Mucosa of descending colon (tissue), 3 donors: ENCODE measurements around the gene KCNQ1OT1. TPM values are rescaled to one million over a fixed set of nuclear protein-coding genes. Genes with fewer than 3 reads are reported as not detected.

Experiments used
- ATAC-seq: fragments of 200-7000 bp; cut with Tn5 transposase; one replicate; pipeline ENCODE4 v1.9.1; 2020; ENCODE audit warnings: mild to moderate bottlenecking, moderate library complexity
- DNase-seq, 3 donors: peaks; one replicate each; pipeline ENCODE4 v3.0.0-alpha.2; 2020
- H3K36me3 ChIP-seq: fragments of 200-600 bp; one replicate; pipeline ENCODE4 v1.8.0; 2021; ENCODE audit warnings: low read depth, mild to moderate bottlenecking
- H3K4me1 ChIP-seq: fragments of 200-600 bp; one replicate; pipeline ENCODE4 v1.8.0; 2021; ENCODE audit warnings: low read depth, mild to moderate bottlenecking
- H3K4me3 ChIP-seq: fragments of 200-600 bp; one replicate; pipeline ENCODE4 v1.8.0; 2021; ENCODE audit warnings: mild to moderate bottlenecking
- H3K9me3 ChIP-seq: fragments of 200-600 bp; one replicate; pipeline ENCODE4 v1.8.0; 2021; ENCODE audit warnings: mild to moderate bottlenecking
- intact Hi-C, 2 donors: fragments of 100-400 bp; cut with DNase I in 1 of 2; cut with micrococcal nuclease in 1 of 2; formaldehyde crosslinking; loops; one replicate each; pipeline versions ENCODE4 v1.11.0 to v1.11.1; 2022; cut with DNase I, micrococcal nuclease
- total RNA-seq, 3 donors: library from RNA; stranded (reverse); fragmentation: NEBNext Ultra II Directional in 2 of 3; extraction: Animal tissue kit (Norgen Biotek cat#: 25700) in 2 of 3; gene quantifications; one replicate each; pipeline versions ENCODE4 v1.2.1 to v1.2.4, GENCODE V29; 2021 to 2023
- TF ChIP-seq, protein P1 (sequence below): fragments of 200-600 bp; IDR thresholded peaks from one replicate; pipeline ENCODE4 v1.8.0; 2022; ENCODE audit warnings: antibody characterized with exemption, mild to moderate bottlenecking
- donor health status: DM: no; HTN: no; CAD: no; lungs with moderate emphysema.
- donor health status: DM: no; HTN: no; CAD: no.
- donor health status: DM: no; HTN: yes; CAD: no.

KCNQ1OT1 gene
- total RNA-seq, 3 donors from 2014 or later, result 1.5 to 1.7 (median 1.7) TPM

DNA sequence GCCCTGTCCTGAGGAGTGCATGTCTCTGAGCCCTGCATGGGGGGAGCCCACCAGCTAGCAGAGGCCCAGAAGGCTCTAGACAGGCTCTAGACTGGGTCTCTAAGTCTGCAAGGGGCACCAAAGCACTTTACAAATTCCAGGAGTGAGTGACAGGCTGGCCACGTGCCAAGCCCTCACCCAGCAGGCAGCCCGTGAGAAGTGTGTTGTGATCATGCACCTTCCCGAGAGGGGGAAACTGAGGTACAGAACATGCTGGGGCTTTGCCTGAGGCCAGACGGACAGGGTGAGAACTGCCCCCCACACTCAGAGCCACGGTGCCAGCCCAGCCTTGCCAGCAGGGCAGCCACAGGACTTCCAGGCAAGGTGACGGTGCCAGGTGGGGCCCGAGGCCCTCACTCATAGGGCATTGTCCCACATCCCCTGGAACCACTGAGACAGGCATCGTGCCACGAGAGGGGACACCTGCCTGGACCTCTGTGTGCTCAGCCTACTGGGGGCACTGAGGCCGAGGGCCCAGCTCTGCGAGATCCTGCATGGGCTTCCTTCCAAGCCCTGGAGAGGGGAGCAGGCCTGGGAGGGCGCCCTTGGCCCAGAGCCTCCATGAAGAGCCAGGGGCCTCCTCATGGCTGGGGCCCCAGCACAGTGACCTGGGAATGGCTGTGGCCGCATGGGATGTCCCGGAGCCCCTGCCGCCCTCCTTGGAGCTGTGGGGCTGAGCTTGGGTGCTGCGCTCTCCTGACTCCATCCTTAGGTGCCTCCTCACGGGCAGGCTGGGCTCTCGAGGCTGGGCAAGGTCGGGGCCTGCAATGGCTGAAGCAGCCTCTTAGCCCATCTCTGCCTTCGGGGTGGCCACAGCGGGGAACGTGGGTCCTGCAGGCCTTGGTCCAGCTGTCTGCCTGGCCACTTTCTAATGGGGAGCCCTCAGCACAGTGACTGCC, 121.5 kb downstream of the KCNQ1OT1 start:
- H3K4me1 ChIP-seq, result peaks cover 13% of the 10 kb centered on the region
- DNase-seq (peak in 2 of 3 donors; percentile 35 to 46), ATAC-seq (no peak)
- H3K36me3 ChIP-seq, result no peaks in the 10 kb centered on the region
- H3K9me3 ChIP-seq, result no peaks in the 10 kb centered on the region
- intact Hi-C loops, result no loop called here
- H3K4me3 ChIP-seq, result no peak overlapping the region
- TF ChIP-seq, protein P1, sequence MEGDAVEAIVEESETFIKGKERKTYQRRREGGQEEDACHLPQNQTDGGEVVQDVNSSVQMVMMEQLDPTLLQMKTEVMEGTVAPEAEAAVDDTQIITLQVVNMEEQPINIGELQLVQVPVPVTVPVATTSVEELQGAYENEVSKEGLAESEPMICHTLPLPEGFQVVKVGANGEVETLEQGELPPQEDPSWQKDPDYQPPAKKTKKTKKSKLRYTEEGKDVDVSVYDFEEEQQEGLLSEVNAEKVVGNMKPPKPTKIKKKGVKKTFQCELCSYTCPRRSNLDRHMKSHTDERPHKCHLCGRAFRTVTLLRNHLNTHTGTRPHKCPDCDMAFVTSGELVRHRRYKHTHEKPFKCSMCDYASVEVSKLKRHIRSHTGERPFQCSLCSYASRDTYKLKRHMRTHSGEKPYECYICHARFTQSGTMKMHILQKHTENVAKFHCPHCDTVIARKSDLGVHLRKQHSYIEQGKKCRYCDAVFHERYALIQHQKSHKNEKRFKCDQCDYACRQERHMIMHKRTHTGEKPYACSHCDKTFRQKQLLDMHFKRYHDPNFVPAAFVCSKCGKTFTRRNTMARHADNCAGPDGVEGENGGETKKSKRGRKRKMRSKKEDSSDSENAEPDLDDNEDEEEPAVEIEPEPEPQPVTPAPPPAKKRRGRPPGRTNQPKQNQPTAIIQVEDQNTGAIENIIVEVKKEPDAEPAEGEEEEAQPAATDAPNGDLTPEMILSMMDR, result no peak

DNA sequence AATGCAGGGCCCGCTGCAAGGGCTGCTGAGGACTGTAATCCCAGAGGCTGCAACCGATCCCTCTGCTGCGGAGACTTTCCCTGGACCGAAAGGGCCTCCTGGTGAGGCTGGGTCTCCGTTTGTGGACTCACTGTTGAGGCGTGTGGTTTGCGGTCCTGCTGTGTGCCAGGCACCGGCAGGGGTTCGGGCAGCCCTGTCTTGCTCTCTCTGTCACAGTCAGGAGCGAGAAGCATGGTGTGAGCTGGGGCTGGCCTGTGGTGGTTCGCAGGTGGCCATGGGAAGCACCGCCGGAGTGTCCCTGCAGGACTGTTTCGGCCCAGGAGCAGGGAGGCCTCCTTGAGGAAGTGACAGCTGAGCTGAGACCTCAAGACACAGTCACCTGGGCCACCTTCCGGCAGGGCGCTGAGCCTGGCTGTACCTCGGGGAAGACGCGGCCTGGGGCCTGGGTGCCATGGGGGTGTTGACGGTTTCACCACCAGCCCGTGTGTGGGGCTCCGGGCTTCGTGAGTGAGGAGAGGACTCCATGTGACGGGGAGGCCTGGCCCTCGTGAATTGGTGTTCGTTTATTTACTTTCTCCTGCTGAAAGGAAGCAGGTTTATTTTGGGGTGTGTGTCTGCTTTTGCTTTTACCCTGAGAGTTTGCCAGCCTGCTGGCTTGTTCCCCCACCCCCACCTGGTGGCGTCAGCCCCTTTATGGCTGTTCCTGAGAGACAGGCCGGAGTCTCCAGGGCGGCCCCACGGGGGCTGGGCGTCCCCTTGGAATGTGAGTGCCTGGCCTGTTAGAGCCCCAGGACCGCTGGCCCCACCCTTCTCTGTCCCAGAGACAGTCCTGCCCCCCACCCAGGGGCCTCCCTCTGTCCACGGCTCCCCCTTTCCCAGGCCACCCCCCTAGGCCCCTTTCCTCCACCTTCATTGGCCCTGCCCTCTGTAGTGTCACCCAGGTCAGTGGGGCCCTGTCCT, 122.5 kb downstream of the KCNQ1OT1 start:
- peak; percentile 47 to 69 (median 63) for DNase-seq
- H3K4me3 ChIP-seq, result no peak overlapping the region
- intact Hi-C loops, result no loop called here
- peaks cover 13% of the 10 kb centered on the region for H3K4me1 ChIP-seq
- TF ChIP-seq, protein P1, result no peak
- no peaks in the 10 kb centered on the region for H3K36me3 ChIP-seq
- ATAC-seq, result peak; percentile 47
- no peaks in the 10 kb centered on the region for H3K9me3 ChIP-seq

DNA sequence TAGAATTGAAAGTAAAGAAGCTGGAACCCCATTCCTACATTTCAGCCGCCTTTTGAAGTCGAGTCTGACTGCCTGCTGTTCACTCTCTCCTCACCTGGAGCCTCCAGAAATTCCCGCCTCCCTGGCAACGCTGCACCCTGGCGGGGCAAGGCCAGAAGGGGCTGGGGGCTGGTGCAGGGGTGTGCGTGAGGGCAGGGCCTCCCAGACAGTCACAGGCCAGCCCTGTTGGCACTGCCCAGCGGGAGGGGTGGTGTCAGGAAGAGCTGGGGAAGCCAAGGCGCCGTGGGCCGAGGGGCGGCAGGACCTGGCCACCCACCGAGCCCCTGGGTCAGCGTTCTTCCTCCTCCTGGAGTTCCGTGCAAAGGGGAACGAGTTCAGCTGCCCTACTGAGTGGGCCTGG, 123.2 kb downstream of the KCNQ1OT1 start:
- ATAC-seq (no peak), DNase-seq (peak in 2 of 3 donors; percentile 27 to 44)
- peaks cover 13% of the 10 kb centered on the region for H3K4me1 ChIP-seq
- no peaks in the 10 kb centered on the region for H3K9me3 ChIP-seq
- H3K4me3 ChIP-seq, result no peak overlapping the region
- TF ChIP-seq, protein P1, result no peak
- no peaks in the 10 kb centered on the region for H3K36me3 ChIP-seq
- intact Hi-C loops, result no loop called here

DNA sequence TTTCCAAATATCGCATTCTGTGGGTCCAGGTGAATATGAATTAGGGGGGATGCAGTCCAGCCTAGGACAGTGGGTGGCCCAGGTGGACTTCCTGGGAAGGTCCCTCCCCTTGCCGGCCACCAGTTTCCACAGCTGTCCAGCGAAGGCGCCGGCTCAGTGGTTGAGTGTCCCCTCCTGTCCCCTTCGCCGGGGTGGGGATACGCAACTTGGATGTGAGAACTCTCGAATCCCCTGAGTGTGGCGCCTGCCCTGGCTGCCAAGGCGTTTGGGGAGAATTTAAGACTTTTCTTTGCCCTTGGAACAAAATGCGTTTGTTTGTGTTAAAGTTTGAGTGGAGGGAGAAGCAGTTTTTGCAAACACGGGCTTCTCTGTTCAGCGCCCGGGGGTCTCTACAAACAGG, 123.7 kb downstream of the KCNQ1OT1 start:
- H3K4me1 ChIP-seq, result peaks cover 13% of the 10 kb centered on the region
- no peaks in the 10 kb centered on the region for H3K36me3 ChIP-seq
- ATAC-seq (no peak), DNase-seq (peak in 2 of 3 donors; percentile 24 to 44)
- H3K9me3 ChIP-seq, result no peaks in the 10 kb centered on the region
- H3K4me3 ChIP-seq, result no peak overlapping the region
- intact Hi-C loops, result no loop called here
- TF ChIP-seq, protein P1, result no peak

DNA sequence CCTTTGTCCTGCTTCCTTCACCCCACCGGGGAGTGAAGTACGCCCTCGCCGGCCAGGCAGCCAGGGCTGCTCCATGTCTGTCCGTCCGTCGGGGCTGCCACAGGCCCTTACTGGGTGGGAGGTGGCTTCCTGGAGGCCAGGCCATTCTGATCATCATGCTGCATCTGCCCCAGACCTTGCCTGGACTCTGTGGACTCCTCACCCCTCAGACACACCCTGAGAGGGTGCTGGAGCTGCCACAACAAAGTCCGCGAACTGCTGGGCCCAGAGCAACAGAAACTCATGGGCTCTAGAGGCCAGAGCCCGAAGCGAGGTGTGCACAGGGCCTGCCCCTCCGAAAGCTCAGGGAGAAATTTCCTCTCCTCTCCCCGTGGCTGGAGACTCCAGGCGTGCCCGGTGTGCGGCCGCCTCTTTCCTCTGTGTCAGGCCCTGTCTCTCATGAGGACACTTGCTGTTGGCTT, 124.2 kb downstream of the KCNQ1OT1 start:
- Histone ChIP-seq H3K4me3 (no peak overlapping the region), H3K36me3 (no peaks in the 10 kb centered on the region), H3K4me1 (peaks cover 13% of the 10 kb centered on the region), H3K9me3 (no peaks in the 10 kb centered on the region)
- DNase-seq (peak; percentile 34 to 58 (median 56)), ATAC-seq (peak; percentile 54)
- TF ChIP-seq, protein P1, result no peak
- intact Hi-C loops, result no loop called here
